UCSD-AML1 (cell line): ENCODE results near the gene NUP85.
"Not testable (repeated sequence)": the region's sequence is repeated elsewhere in the genome, so short reads cannot be mapped to it uniquely, and the experiment has no call there.

ENCODE experiments used
- DNase-seq: peaks from one replicate; lab custom pipeline; 2025; ENCODE audit not compliant: unreplicated experiment; lab: John Stamatoyannopoulos, UW

NUP85 gene

GRCh38 chr17:75240394-75241142 is 35.1 kb downstream of the NUP85 start:
- DNase-seq = peak; percentile 53

GRCh38 chr17:75241143-75241430 is 35.6 kb downstream of the NUP85 start:
- no peak for DNase-seq

- no peak for DNase-seq
Observed at GRCh38 chr17:75241502-75241901, 36.0 kb downstream of the NUP85 start.

- DNase-seq = no peak
Observed at GRCh38 chr17:75241996-75242460, 36.5 kb downstream of the NUP85 start.

DNA sequence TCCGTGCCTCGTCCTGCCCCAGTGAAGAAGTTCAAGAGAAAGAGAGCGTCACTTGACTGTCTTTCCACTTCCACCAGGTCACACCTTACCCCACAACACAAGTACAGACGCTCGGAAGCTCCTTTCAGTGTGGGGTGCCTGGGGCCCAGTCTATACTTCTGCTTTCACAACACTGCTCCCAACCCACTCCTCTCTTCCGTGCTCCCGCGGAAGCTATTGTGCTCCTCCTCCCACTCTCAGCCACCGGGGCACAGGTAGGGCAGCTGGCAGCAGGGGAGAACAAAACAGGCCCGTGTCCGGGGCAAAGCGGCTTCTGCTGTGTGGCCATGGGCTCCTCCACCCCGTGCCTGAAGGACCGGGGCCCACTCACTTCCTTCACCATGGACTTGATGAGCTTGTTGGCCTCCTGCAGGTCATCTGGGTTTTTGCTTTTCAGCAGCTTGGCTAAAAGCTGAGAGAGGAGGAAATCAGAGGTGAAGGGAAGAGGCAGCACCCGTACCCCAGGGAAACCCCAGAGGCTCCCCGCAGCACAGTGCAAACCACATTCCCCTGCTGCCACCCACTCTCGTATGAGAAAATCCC is 37.1 kb downstream of the NUP85 start:
- DNase-seq = no peak

DNA sequence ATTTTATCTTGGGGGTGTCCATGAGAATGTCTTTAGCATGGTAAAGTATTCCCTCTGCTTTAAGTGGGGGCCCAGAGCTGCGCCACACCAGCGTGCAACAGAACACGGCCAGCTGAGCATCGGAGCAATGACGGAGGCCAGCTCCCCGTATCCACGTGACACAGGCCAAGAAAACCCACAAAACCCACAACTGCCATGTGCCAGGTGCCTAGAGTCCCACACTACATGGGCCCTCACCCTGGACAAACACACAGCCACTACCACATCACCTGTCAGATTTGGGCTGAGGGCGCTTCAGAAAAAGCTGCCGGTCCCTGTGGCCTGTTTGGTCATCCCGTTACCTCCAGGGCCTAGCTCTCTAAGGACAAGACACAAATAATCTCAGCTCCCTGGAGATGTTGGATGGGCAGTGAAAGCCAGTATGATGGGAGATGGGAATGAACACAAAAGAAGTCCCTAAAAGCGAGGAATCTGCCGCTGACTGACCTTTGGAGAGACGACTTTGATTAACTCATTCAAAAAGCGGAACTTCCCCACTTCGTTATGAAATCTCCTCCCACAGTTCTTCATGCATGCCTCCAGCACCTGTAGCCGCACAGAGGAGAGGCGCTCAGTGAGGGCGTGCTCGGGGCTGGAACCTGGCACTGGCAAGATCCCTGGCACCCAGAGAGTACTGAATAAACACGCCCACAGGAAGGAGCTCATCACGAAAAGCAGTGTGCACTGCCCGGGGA is 38.8 kb downstream of the NUP85 start:
- DNase-seq = no peak

DNA sequence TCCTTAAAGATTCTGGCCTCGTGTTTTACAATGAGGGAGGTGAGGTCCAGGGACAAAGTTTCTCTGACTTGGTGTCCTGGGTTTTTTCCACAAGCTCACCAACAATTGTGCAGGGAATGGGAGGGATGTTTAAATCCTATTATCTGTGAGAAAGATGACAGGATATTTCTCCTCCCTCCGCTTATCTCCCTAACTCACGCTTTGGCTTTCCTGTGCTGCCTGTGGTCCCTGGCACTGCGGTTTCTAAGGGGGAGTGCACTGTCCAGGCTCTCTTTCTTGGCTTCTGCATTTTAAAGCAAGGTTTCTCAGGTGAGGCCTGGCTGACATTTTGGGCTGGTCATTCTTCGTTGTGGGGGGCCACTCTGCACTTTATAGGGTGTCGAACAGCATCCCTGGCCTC is 39.5 kb downstream of the NUP85 start:
- DNase-seq = no peak

DNA sequence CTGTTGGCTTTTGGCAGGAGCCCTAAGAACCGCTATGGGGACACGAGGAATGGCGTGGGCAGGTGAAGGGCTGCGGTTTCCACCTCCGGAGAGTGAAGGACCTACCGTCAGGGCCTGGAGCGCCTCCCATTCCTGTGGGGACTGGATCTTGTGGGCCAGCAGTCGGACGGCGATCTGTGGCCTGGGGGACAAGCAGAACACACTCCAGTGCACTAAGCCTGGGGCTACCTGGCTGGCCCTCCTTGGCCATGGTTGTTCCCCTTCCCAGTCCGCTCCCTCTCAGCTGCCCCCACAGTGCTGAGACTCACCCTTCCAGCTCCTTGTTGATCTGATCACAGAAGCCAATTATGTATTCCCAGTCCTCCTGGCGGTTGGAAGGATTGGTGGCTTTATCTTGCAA is 40.9 kb downstream of the NUP85 start:
- no peak for DNase-seq

- DNase-seq = no peak
Observed at GRCh38 chr17:75249564-75249963, 44.1 kb downstream of the NUP85 start.

- DNase-seq = peak; percentile 48
Observed at GRCh38 chr17:75250009-75250471, 44.6 kb downstream of the NUP85 start.

DNA sequence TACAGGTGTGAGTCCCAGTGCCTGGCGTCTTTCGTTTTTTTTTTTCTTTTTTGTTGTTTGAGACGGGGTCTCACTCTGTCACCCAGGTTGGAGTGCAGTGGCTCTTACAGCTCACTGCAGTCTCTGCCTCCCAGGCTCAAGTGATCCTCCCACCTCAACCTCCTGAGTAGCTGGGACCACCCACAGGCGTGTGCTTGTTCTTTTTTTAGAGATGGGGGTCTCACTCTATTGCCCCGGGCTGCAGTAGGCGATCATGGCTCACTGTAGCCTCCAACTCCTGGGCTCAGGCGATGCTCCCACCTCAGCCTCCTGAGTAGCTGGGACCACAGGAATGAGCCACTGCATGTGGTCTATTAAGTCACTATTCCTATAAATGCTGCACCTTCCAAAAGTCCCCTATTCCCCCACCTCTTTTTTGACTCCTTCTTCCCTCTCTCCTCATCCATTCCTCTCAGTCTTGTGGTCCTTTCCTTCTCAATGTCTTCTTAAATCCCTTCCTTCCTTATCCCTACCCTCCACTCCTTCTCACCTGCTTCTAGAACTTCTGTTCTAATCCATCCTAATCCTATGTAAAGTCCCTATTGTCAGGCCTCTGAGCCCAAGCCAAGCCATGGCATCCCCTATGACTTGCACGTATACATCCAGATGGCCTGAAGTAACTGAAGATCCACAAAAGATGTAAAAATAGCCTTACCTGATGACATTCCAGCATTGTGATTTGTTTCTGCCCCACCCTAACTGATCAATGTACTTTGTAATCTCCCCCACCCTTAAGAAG is 46.7 kb downstream of the NUP85 start:
- DNase-seq = no peak

DNA sequence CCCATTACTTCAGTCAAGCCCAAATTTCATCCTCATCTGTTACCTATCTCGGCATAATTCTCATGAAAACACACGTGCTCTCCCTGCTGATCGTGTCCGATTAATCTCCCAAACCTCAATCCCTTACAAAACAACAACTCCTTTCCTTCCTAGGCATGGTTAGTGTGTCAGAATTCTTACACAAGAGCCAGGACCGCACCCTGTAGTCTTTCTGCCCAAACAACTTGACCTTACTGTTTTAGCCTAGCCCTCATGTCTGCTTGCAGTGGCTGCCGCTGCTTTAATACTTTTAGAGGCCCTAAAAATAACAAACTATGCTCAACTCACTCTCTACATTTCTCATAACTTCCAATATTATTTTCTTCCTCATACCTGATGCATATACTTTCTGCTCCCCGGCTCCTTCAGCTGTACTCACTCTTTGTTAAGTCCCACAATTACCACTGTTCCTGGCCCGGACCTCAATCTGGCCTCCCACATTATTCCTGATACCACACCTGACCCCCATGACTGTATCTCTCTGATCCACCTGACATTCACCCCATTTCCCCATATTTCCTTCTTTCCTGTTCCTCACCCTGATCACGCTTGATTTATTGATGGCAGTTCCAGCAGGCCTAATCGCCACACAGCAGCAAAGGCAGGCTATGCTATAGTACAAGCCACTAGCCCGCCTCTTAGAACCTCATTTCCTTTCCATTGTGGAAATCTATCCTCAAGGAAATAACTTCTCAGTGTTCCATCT is 50.6 kb downstream of the NUP85 start:
- DNase-seq = not testable (repeated sequence)

DNA sequence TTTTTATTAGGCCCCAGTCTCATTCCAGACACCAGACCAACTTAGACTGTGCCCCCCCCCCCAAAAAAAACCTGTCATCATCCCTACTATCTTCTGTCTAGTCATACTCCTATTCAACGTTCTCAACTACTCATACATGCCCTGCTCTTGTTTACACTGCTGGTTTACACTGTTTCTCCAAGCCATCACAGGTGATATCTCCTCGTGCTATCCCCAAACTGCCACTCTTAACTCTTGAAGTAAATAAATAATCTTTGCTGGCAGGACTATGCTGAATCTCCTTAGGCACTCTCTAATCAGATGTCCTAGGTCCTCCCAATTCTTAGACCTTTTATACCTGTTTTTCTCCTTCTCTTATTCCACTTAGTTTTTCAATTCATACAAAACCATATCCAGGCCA is 51.7 kb downstream of the NUP85 start:
- DNase-seq = not testable (repeated sequence)

GRCh38 chr17:75260641-75261335 is 55.3 kb downstream of the NUP85 start:
- no peak for DNase-seq

- DNase-seq = peak; percentile 94
Observed at GRCh38 chr17:75261336-75262111, 56.0 kb downstream of the NUP85 start, which contains the start of the genes GGA3 and MRPS7. Gene GGA3 (minus strand): TSS chr17:75261606. CDS start chr17:75261587, 19 bp downstream. Gene MRPS7 (plus strand): TSS chr17:75261879. CDS start chr17:75261901, 22 bp downstream.

- DNase-seq = no peak
Observed at GRCh38 chr17:75262112-75262606, 56.7 kb downstream of the NUP85 start.

DNA sequence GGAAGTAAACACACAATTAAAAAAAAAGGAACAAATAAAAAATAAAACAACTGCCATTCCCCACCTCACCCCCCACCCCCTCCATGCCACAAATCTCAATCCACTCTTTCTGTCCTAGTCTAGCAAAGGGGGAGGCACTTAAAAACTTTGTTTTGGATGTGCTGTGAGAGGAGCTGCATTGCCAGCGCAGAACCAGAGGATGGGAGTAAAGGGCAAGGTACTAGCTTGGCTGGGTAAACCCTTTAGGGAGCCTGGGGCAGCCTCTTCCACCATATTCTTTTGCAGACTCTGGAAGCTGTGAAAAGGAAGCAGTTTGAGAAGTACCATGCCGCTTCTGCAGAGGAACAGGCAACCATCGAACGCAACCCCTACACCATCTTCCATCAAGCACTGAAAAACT is 57.6 kb downstream of the NUP85 start:
- no peak for DNase-seq

DNA sequence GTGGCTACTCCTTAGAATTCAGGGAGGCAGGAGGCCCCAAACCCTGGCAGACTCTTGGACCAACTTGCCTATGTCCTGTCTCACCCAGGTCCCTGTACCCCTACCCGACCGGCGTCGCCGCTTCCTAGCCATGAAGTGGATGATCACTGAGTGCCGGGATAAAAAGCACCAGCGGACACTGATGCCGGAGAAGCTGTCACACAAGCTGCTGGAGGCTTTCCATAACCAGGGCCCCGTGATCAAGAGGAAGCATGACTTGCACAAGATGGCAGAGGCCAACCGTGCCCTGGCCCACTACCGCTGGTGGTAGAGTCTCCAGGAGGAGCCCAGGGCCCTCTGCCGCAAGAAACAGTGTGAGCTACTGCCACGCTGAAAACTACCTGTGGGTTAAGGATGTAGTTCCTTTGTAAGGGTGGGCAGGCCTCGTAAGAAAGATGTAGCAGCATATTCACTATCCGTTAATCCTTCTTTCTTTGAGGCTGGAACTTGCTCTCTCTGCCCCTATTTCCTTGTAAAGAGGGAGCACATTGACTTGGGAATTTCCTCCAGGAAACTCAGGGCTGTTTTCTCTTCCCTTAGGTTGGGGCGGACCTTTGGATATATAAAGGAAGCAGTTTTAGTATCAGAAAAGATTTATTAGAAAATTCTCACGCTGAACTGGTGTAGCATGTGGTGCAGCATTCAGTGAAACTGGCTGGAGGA is 60.3 kb downstream of the NUP85 start:
- DNase-seq = no peak
